Liver (tissue), 9 donors: ENCODE data around the gene SCAF8. TPM values are rescaled to one million over a fixed set of nuclear protein-coding genes. Genes with fewer than 3 reads are reported as not detected.

Experiments used
- DNase-seq: peaks from one replicate; pipeline ENCODE4 v3.0.0-alpha.2; 2017; ENCODE audit warnings: low spot score
- H3K27ac ChIP-seq, 2 donors: one replicate each; pipeline ENCODE4 v1.7.0; 2013; ENCODE audit warnings: inconsistent platforms in 2 of 2, low read length in 2 of 2, control low read depth in 1 of 2, low read depth in 1 of 2, mild to moderate bottlenecking in 1 of 2
- H3K27me3 ChIP-seq, 4 donors: one replicate each; pipeline versions ENCODE4 v1.6.1 to v1.7.0; 2013; ENCODE audit warnings: low read length in 3 of 4, inconsistent platforms in 1 of 4, mild to moderate bottlenecking in 1 of 4, moderate library complexity in 1 of 4; ENCODE audit not compliant: control insufficient read depth in 4 of 4, insufficient read depth in 4 of 4
- H3K36me3 ChIP-seq, 4 donors: one replicate each; pipeline versions ENCODE4 v1.6.1 to v1.7.0; 2013; ENCODE audit warnings: low read length in 3 of 4, mild to moderate bottlenecking in 3 of 4, low read depth in 1 of 4, moderate library complexity in 1 of 4; ENCODE audit not compliant: control insufficient read depth in 4 of 4, insufficient read depth in 3 of 4
- H3K4me1 ChIP-seq, 4 donors: one replicate each; pipeline versions ENCODE4 v1.6.1 to v1.7.0; 2013; ENCODE audit warnings: low read length in 3 of 4, mild to moderate bottlenecking in 3 of 4, moderate library complexity in 1 of 4; ENCODE audit not compliant: control insufficient read depth in 4 of 4, insufficient read depth in 4 of 4
- H3K4me3 ChIP-seq, 3 donors: one replicate each; pipeline versions ENCODE4 v1.6.1 to v1.7.0; 2013; ENCODE audit warnings: low read length in 3 of 3, control low read depth in 1 of 3, low read depth in 1 of 3, mild to moderate bottlenecking in 1 of 3
- H3K9ac ChIP-seq, 2 donors: one replicate each; pipeline ENCODE4 v1.7.0; 2013; ENCODE audit warnings: low read length in 2 of 2, mild to moderate bottlenecking in 2 of 2, moderate library complexity in 2 of 2, control low read depth in 1 of 2, low read depth in 1 of 2
- H3K9me3 ChIP-seq, 4 donors: one replicate each; pipeline versions ENCODE4 v1.6.1 to v1.7.0; 2013; ENCODE audit warnings: low read length in 3 of 4; ENCODE audit not compliant: control insufficient read depth in 4 of 4
- EGR1 ChIP-seq, 2 donors: IDR thresholded peaks; 2 replicates each; pipeline ENCODE4 v1.6.1; 2016 to 2018; ENCODE audit warnings: antibody characterized with exemption in 2 of 2, low read depth in 2 of 2
- FOXA1 ChIP-seq: IDR thresholded peaks from 2 replicates; pipeline ENCODE4 v1.6.1; 2016; ENCODE audit warnings: antibody characterized with exemption
- FOXA2 ChIP-seq: IDR thresholded peaks from 2 replicates; pipeline ENCODE4 v1.6.1; 2016; ENCODE audit warnings: antibody characterized with exemption
- GABPA ChIP-seq, 2 donors: IDR thresholded peaks in 1 of 2; conservative IDR thresholded peaks in 1 of 2; 2 replicates each; pipeline ENCODE4 v1.6.1; 2016; ENCODE audit warnings: antibody characterized with exemption in 2 of 2, mild to moderate bottlenecking in 1 of 2, moderate library complexity in 1 of 2
- HNF4A ChIP-seq, 2 donors: conservative IDR thresholded peaks; 2 replicates each; pipeline ENCODE4 v1.6.1; 2016; ENCODE audit warnings: antibody characterized with exemption in 2 of 2, mild to moderate bottlenecking in 2 of 2
- HNF4G ChIP-seq: IDR thresholded peaks from 2 replicates; pipeline ENCODE4 v1.6.1; 2016; ENCODE audit warnings: antibody characterized with exemption
- JUND ChIP-seq, 2 donors: IDR thresholded peaks; 2 replicates each; pipeline ENCODE4 v1.6.1; 2016; ENCODE audit warnings: antibody characterized with exemption in 2 of 2
- NR2F2 ChIP-seq: IDR thresholded peaks from 2 replicates; pipeline ENCODE4 v1.6.1; 2016; ENCODE audit warnings: antibody characterized with exemption
- RAD21 ChIP-seq, 2 donors: IDR thresholded peaks; 2 replicates each; pipeline ENCODE4 v1.6.1; 2016; ENCODE audit warnings: antibody characterized with exemption in 2 of 2, mild to moderate bottlenecking in 2 of 2
- RXRA ChIP-seq, 2 donors: IDR thresholded peaks; 2 replicates each; pipeline ENCODE4 v1.6.1; 2017 to 2018; ENCODE audit warnings: antibody characterized with exemption in 2 of 2, mild to moderate bottlenecking in 1 of 2
- SP1 ChIP-seq: IDR thresholded peaks from 2 replicates; pipeline ENCODE4 v1.6.1; 2018; ENCODE audit warnings: antibody characterized with exemption, mild to moderate bottlenecking
- TAF1 ChIP-seq: conservative IDR thresholded peaks from 2 replicates; pipeline ENCODE4 v1.6.1; 2016; ENCODE audit warnings: antibody characterized with exemption, mild to moderate bottlenecking
- YY1 ChIP-seq: IDR thresholded peaks from 2 replicates; pipeline ENCODE4 v1.6.1; 2016; ENCODE audit warnings: antibody characterized with exemption, mild to moderate bottlenecking
- WGBS: extraction: QIAGEN DNeasy Blood & Tissue Kit; methylation state at CpG from one replicate; pipeline ENCODE4 v1.1.7; 2013; 5-methylcytosine and 5-hydroxymethylcytosine counted together
- polyA plus RNA-seq, 2 donors: library from polyadenylated mRNA; stranded (reverse) in 1 of 2; unstranded in 1 of 2; fragments of 200-250 nt in 1 of 2; fragments of >200 nt in 1 of 2; fragmentation: Nextera tagmentation in 1 of 2; extraction: Ambion mirVana in 1 of 2; gene quantifications; one replicate each; pipeline versions ENCODE4 v1.2.1 to v1.2.3, GENCODE V29; 2013 to 2015
- total RNA-seq, 2 donors: library from RNA; depleted of rRNA; stranded (reverse); fragments of >200 nt; gene quantifications; one replicate each; pipeline ENCODE4 v1.2.3, GENCODE V29; 2014
- TF ChIP-seq, protein P1 (sequence below): IDR thresholded peaks from 2 replicates; pipeline ENCODE4 v1.6.1; 2016; ENCODE audit warnings: antibody characterized with exemption
- TF ChIP-seq, protein P2 (sequence below): IDR thresholded peaks from 2 replicates; pipeline ENCODE4 v1.6.1; 2016; ENCODE audit warnings: antibody characterized with exemption, mild to moderate bottlenecking
- TF ChIP-seq, protein P3 (sequence below): IDR thresholded peaks from 2 replicates; pipeline ENCODE4 v1.6.1; 2016; ENCODE audit warnings: antibody characterized with exemption
- TF ChIP-seq, protein P4 (sequence below): IDR thresholded peaks from 2 replicates; pipeline ENCODE4 v1.6.1; 2016; ENCODE audit warnings: antibody characterized with exemption
- TF ChIP-seq, protein P5 (sequence below): fragments of 150-350 bp; IDR thresholded peaks from 2 replicates; pipeline ENCODE4 v1.5.1; 2017; ENCODE audit warnings: improper control_type of control experiment, low read depth, low read length; ENCODE audit not compliant: missing input control
- donor health status: healthy.
- donor health status: healthy.
- donor health status: healthy.
- donor health status: healthy.
- donor health status: healthy.

The SCAF8 gene
- total and polyA plus RNA-seq, 4 donors: 5.9 to 22.3 (median 12.5) TPM

DNA sequence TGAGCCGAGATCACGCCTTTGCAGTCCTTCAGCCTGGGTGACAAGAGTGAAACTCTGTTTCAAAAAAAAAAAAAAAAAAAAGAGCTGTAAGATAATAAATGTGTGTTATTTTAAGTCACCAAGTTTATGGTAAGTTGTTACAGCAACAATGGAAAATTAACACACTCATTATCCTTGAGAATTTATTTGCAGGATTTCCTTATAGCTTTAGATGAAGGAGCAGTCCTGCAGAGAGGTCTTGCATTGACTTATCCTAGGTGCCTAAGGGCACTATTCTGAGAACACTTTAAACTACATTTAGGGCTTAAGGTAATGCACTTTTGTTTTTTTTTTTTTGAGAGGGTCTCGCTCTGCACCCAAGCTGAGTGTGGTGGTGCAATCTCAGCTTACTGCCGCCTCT lies 13.8 kb upstream of the SCAF8 start:
- Histone ChIP-seq H3K4me3 (no peak overlapping the region), H3K36me3 (no peaks in the 10 kb centered on the region), H3K9me3 (peaks cover 0 to 9% (median 0%) of the 10 kb centered on the region in 4 donors), H3K27me3 (no peaks in the 10 kb centered on the region), H3K4me1 (no peaks in the 10 kb centered on the region), H3K9ac (no peak overlapping the region), H3K27ac (no peak overlapping the region)
- no peak for DNase-seq
- WGBS: 86% methylated on average over 4 of the region's 4 CpGs
- TF ChIP-seq, protein P1, sequence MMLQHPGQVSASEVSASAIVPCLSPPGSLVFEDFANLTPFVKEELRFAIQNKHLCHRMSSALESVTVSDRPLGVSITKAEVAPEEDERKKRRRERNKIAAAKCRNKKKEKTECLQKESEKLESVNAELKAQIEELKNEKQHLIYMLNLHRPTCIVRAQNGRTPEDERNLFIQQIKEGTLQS: no peak
- TF ChIP-seq FOXA2 (no peak), HNF4A (conservative IDR thresholded peaks at IDR 0.05) (no peak), HNF4G (no peak), SP1 (no peak), NR2F2 (no peak), EGR1 (IDR thresholded peaks at IDR 0.05; ENCODE audit: low read depth in 2 of 2) (no peak), JUND (IDR thresholded peaks at IDR 0.05) (no peak), RAD21 (IDR thresholded peaks at IDR 0.05) (no peak), FOXA1 (no peak), GABPA (IDR thresholded peaks at IDR 0.05 in 1 of 2, conservative IDR thresholded peaks at IDR 0.05 in 1 of 2) (no peak), RXRA (IDR thresholded peaks at IDR 0.05) (no peak), YY1 (no peak), TAF1 (no peak)
- TF ChIP-seq, protein P2, sequence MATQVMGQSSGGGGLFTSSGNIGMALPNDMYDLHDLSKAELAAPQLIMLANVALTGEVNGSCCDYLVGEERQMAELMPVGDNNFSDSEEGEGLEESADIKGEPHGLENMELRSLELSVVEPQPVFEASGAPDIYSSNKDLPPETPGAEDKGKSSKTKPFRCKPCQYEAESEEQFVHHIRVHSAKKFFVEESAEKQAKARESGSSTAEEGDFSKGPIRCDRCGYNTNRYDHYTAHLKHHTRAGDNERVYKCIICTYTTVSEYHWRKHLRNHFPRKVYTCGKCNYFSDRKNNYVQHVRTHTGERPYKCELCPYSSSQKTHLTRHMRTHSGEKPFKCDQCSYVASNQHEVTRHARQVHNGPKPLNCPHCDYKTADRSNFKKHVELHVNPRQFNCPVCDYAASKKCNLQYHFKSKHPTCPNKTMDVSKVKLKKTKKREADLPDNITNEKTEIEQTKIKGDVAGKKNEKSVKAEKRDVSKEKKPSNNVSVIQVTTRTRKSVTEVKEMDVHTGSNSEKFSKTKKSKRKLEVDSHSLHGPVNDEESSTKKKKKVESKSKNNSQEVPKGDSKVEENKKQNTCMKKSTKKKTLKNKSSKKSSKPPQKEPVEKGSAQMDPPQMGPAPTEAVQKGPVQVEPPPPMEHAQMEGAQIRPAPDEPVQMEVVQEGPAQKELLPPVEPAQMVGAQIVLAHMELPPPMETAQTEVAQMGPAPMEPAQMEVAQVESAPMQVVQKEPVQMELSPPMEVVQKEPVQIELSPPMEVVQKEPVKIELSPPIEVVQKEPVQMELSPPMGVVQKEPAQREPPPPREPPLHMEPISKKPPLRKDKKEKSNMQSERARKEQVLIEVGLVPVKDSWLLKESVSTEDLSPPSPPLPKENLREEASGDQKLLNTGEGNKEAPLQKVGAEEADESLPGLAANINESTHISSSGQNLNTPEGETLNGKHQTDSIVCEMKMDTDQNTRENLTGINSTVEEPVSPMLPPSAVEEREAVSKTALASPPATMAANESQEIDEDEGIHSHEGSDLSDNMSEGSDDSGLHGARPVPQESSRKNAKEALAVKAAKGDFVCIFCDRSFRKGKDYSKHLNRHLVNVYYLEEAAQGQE: no peak
- TF ChIP-seq, protein P3, sequence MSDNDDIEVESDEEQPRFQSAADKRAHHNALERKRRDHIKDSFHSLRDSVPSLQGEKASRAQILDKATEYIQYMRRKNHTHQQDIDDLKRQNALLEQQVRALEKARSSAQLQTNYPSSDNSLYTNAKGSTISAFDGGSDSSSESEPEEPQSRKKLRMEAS: no peak
- TF ChIP-seq, protein P4, sequence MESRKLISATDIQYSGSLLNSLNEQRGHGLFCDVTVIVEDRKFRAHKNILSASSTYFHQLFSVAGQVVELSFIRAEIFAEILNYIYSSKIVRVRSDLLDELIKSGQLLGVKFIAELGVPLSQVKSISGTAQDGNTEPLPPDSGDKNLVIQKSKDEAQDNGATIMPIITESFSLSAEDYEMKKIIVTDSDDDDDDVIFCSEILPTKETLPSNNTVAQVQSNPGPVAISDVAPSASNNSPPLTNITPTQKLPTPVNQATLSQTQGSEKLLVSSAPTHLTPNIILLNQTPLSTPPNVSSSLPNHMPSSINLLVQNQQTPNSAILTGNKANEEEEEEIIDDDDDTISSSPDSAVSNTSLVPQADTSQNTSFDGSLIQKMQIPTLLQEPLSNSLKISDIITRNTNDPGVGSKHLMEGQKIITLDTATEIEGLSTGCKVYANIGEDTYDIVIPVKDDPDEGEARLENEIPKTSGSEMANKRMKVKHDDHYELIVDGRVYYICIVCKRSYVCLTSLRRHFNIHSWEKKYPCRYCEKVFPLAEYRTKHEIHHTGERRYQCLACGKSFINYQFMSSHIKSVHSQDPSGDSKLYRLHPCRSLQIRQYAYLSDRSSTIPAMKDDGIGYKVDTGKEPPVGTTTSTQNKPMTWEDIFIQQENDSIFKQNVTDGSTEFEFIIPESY: no peak
- TF ChIP-seq, protein P5, sequence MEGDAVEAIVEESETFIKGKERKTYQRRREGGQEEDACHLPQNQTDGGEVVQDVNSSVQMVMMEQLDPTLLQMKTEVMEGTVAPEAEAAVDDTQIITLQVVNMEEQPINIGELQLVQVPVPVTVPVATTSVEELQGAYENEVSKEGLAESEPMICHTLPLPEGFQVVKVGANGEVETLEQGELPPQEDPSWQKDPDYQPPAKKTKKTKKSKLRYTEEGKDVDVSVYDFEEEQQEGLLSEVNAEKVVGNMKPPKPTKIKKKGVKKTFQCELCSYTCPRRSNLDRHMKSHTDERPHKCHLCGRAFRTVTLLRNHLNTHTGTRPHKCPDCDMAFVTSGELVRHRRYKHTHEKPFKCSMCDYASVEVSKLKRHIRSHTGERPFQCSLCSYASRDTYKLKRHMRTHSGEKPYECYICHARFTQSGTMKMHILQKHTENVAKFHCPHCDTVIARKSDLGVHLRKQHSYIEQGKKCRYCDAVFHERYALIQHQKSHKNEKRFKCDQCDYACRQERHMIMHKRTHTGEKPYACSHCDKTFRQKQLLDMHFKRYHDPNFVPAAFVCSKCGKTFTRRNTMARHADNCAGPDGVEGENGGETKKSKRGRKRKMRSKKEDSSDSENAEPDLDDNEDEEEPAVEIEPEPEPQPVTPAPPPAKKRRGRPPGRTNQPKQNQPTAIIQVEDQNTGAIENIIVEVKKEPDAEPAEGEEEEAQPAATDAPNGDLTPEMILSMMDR: no peak
